H9 (cell line): ENCODE measurements around the gene PPP2R3B. TPM values are rescaled to one million over a fixed set of nuclear protein-coding genes. Genes with fewer than 3 reads are reported as not detected.

Experiments
- DNase-seq: peaks from one replicate; pipeline ENCODE4 v3.0.0-alpha.2; 2017
- H2AFZ ChIP-seq: one replicate; pipeline ENCODE4 v1.6.1; 2013; ENCODE audit warnings: mild to moderate bottlenecking, low read length, control low read depth, moderate library complexity
- H2AK5ac ChIP-seq: 2 replicates; pipeline ENCODE4 v1.6.1; 2013; ENCODE audit warnings: low read length, control low read depth, mixed read lengths; ENCODE audit not compliant: insufficient read length
- H2BK120ac ChIP-seq: one replicate; pipeline ENCODE4 v1.6.1; 2013; ENCODE audit warnings: low read depth, mild to moderate bottlenecking, low read length, control low read depth, inconsistent platforms; ENCODE audit not compliant: poor library complexity, severe bottlenecking
- H2BK12ac ChIP-seq: 2 replicates; pipeline ENCODE4 v1.6.1; 2013; ENCODE audit warnings: low read length, control low read depth, mixed read lengths, low read depth; ENCODE audit not compliant: insufficient read length
- H2BK15ac ChIP-seq: 2 replicates; pipeline ENCODE4 v1.6.1; 2013; ENCODE audit warnings: low read depth, low read length, control low read depth
- H2BK20ac ChIP-seq: one replicate; pipeline ENCODE4 v1.6.1; 2013; ENCODE audit warnings: low read depth, mild to moderate bottlenecking, low read length, control low read depth, inconsistent platforms; ENCODE audit not compliant: poor library complexity, severe bottlenecking
- H2BK5ac ChIP-seq: 2 replicates; pipeline ENCODE4 v1.6.1; 2013; ENCODE audit warnings: low read length, control low read depth, mixed read lengths; ENCODE audit not compliant: insufficient read length
- H3K14ac ChIP-seq: 2 replicates; pipeline ENCODE4 v1.6.1; 2013; ENCODE audit warnings: low read length, control low read depth; ENCODE audit not compliant: insufficient read depth
- H3K18ac ChIP-seq: 2 replicates; pipeline ENCODE4 v1.6.1; 2013; ENCODE audit warnings: low read depth, mild to moderate bottlenecking, mixed read lengths, low read length, control low read depth; ENCODE audit not compliant: insufficient read length
- H3K23ac ChIP-seq: 2 replicates; pipeline ENCODE4 v1.6.1; 2013; ENCODE audit warnings: low read length, control low read depth, mixed read lengths, low read depth; ENCODE audit not compliant: insufficient read length
- H3K23me2 ChIP-seq: 2 replicates; pipeline ENCODE4 v1.6.1; 2013; ENCODE audit warnings: low read depth, mild to moderate bottlenecking, mixed read lengths, low read length, control low read depth; ENCODE audit not compliant: insufficient read length, poor library complexity, severe bottlenecking
- H3K27ac ChIP-seq: 2 replicates; pipeline ENCODE4 v1.5.1; 2013; ENCODE audit warnings: low read length, control low read depth, mixed read lengths, low read depth; ENCODE audit not compliant: insufficient read length
- H3K27me3 ChIP-seq: 2 replicates; pipeline ENCODE4 v1.6.1; 2013; ENCODE audit warnings: low read length, control low read depth, inconsistent platforms; ENCODE audit not compliant: insufficient read depth
- H3K4ac ChIP-seq: 2 replicates; pipeline ENCODE4 v1.6.1; 2013; ENCODE audit warnings: low read depth, mild to moderate bottlenecking, control low read depth, inconsistent platforms, low read length, moderate library complexity
- H3K4me1 ChIP-seq: 2 replicates; pipeline ENCODE4 v1.6.1; 2013; ENCODE audit warnings: low read length, control low read depth, inconsistent platforms; ENCODE audit not compliant: insufficient read depth
- H3K4me2 ChIP-seq: 2 replicates; pipeline ENCODE4 v1.6.1; 2013; ENCODE audit warnings: low read length, control low read depth, mixed read lengths; ENCODE audit not compliant: insufficient read length, insufficient read depth
- H3K56ac ChIP-seq: 2 replicates; pipeline ENCODE4 v1.6.1; 2013; ENCODE audit warnings: low read depth, mild to moderate bottlenecking, mixed read lengths, low read length, control low read depth; ENCODE audit not compliant: insufficient read length
- H3K79me1 ChIP-seq: 2 replicates; pipeline ENCODE4 v1.6.1; 2013; ENCODE audit warnings: low read depth, mild to moderate bottlenecking, moderate library complexity, low read length, control low read depth, inconsistent platforms; ENCODE audit not compliant: insufficient read depth, poor library complexity, severe bottlenecking
- H3K79me2 ChIP-seq: 2 replicates; pipeline ENCODE4 v1.6.1; 2013; ENCODE audit warnings: low read length, control low read depth, inconsistent platforms; ENCODE audit not compliant: insufficient read depth
- H3K9ac ChIP-seq: 2 replicates; pipeline ENCODE4 v1.6.1; 2013; ENCODE audit warnings: low read length, control low read depth, mixed read lengths; ENCODE audit not compliant: insufficient read length; ENCODE audit errors: extremely low read depth
- H3K9me3 ChIP-seq: one replicate; pipeline ENCODE4 v1.6.1; 2013; ENCODE audit warnings: low read depth, low read length, inconsistent platforms; ENCODE audit not compliant: control insufficient read depth
- H3T11ph ChIP-seq: one replicate; pipeline ENCODE4 v1.6.1; 2013; ENCODE audit warnings: mild to moderate bottlenecking, low read length, control low read depth, inconsistent platforms
- H4K20me1 ChIP-seq: one replicate; pipeline ENCODE4 v1.6.1; 2013; ENCODE audit not compliant: control insufficient read depth, insufficient read length, insufficient read depth
- H4K5ac ChIP-seq: 2 replicates; pipeline ENCODE4 v1.6.1; 2013; ENCODE audit warnings: low read depth, mild to moderate bottlenecking, mixed read lengths, low read length, control low read depth; ENCODE audit not compliant: insufficient read length
- H4K8ac ChIP-seq: replicated peaks from 2 replicates; pipeline ENCODE4 v1.6.1; 2013; ENCODE audit warnings: low read length, control low read depth, mixed read lengths, low read depth; ENCODE audit not compliant: insufficient read length
- H4K91ac ChIP-seq: 2 replicates; pipeline ENCODE4 v1.6.1; 2013; ENCODE audit warnings: low read depth, mild to moderate bottlenecking, moderate library complexity, mixed read lengths, low read length, control low read depth; ENCODE audit not compliant: insufficient read length
- H3K27ac Mint-ChIP-seq, 3 experiments: 2 replicates in 2 of 3; 3 replicates in 1 of 3; pipeline ENCODE4 v1.8.0; 2020 to 2021; ENCODE audit warnings: mixed read lengths in 3 of 3, mild to moderate bottlenecking in 1 of 3, moderate library complexity in 1 of 3
- H3K27me3 Mint-ChIP-seq: 2 replicates; pipeline ENCODE4 v1.8.0; 2021; ENCODE audit warnings: low read depth, mild to moderate bottlenecking, moderate library complexity, mixed read lengths
- H3K36me3 Mint-ChIP-seq, 3 experiments: 2 replicates in 2 of 3; 3 replicates in 1 of 3; pipeline ENCODE4 v1.8.0; 2020 to 2021; ENCODE audit warnings: low read depth in 3 of 3, mixed read lengths in 3 of 3; ENCODE audit not compliant: insufficient read depth in 1 of 3
- H3K4me1 Mint-ChIP-seq, 2 experiments: 2 replicates each; pipeline ENCODE4 v1.8.0; 2020; ENCODE audit warnings: mixed read lengths in 2 of 2
- H3K4me3 Mint-ChIP-seq, 2 experiments: 2 replicates in 1 of 2; 3 replicates in 1 of 2; pipeline ENCODE4 v1.8.0; 2020 to 2021; ENCODE audit warnings: mild to moderate bottlenecking in 2 of 2, mixed read lengths in 2 of 2, moderate library complexity in 1 of 2
- H3K9me3 Mint-ChIP-seq, 2 experiments: 2 replicates in 1 of 2; 3 replicates in 1 of 2; pipeline ENCODE4 v1.8.0; 2020; ENCODE audit warnings: mild to moderate bottlenecking in 2 of 2, mixed read lengths in 2 of 2, moderate library complexity in 1 of 2
- CTCF ChIP-seq: fragments of 200-600 bp; sonication (generic); conservative IDR thresholded peaks from 3 replicates; pipeline ENCODE4 v1.8.0; 2021; ENCODE audit warnings: antibody characterized with exemption, mild to moderate bottlenecking
- WGBS: extraction: QIAGEN DNeasy Blood & Tissue Kit; methylation state at CpG from one replicate; pipeline ENCODE4 v1.1.7; 2013; ENCODE audit warnings: missing lambda C conversion rate, low lambda C conversion rate, mixed read lengths; ENCODE audit not compliant: insufficient read length; ENCODE audit errors: extremely low coverage; 5-methylcytosine and 5-hydroxymethylcytosine counted together
- total RNA-seq: library from RNA; stranded (reverse); gene quantifications from 2 replicates; pipeline ENCODE4 v1.2.1, GENCODE V29; 2021

Gene PPP2R3B
- total RNA-seq, 1 experiment from 2014 or later, result 72.1 TPM

GRCh38 chrX:336227-336626 is 50.5 kb downstream of the PPP2R3B start:
- H2BK120ac ChIP-seq, result no peak overlapping the region
- no peak overlapping the region for H3K18ac ChIP-seq
- Mint-ChIP-seq H3K27me3 (no peaks in the 10 kb centered on the region), H3K27ac (peak overlapping the region in 2 of 3 experiments; percentile 56 to 68; a peak in 3 of 7 replicates), H3K36me3 (peaks cover 26 to 46% (median 39%) of the 10 kb centered on the region in 3 experiments), H3K4me1 (0 out of 4 replicates have a peak, but pooled peaks cover 0 to 2% of the 10 kb centered on the region in 2 experiments), H3K4me3 (no peak overlapping the region), H3K9me3 (peaks cover 1 to 3% of the 10 kb centered on the region in 2 experiments; a peak in 3 of 5 replicates)
- no peaks in the 10 kb centered on the region for H3K9me3 ChIP-seq
- no peak overlapping the region for H4K91ac ChIP-seq
- no CpG with 5 or more reads among the region's 21 CpGs for WGBS
- no peak overlapping the region for H3K23ac ChIP-seq
- no peak overlapping the region for H2BK5ac ChIP-seq
- no peaks in the 10 kb centered on the region for H3K27me3 ChIP-seq
- H3K14ac ChIP-seq, result no peak overlapping the region
- no peak overlapping the region for H2AK5ac ChIP-seq
- H3K4me1 ChIP-seq, result no peaks in the 10 kb centered on the region
- no peak overlapping the region for H3K56ac ChIP-seq
- no peaks in the 10 kb centered on the region for H3K23me2 ChIP-seq
- no peak overlapping the region for H4K8ac ChIP-seq
- no peak overlapping the region for H2BK20ac ChIP-seq
- no peak overlapping the region for H2BK12ac ChIP-seq
- H2AFZ ChIP-seq, result no peak overlapping the region
- H3K4ac ChIP-seq, result no peak overlapping the region
- no peak for TF ChIP-seq CTCF
- H3K79me2 ChIP-seq, result no peaks in the 10 kb centered on the region
- no peak overlapping the region for H3T11ph ChIP-seq
- no peak overlapping the region for H3K27ac ChIP-seq
- no peak overlapping the region for H4K5ac ChIP-seq
- no peaks in the 10 kb centered on the region for H3K79me1 ChIP-seq
- no peak overlapping the region for H3K9ac ChIP-seq
- no peaks in the 10 kb centered on the region for H4K20me1 ChIP-seq
- no peak overlapping the region for H3K4me2 ChIP-seq
- H2BK15ac ChIP-seq, result no peak overlapping the region
- DNase-seq, result no peak
